HG03521 (cell line): ENCODE data around the gene DIAPH2.
"Not testable (repeated sequence)": the region's sequence is repeated elsewhere in the genome, so short reads cannot be mapped to it uniquely, and the experiment has no call there.

Experiments used
- ATAC-seq: cut with Tn5 transposase; IDR thresholded peaks from one replicate; pipeline ENCODE4 v1.9.1; 2021; ENCODE audit warnings: mild to moderate bottlenecking, moderate library complexity; ENCODE audit not compliant: unreplicated experiment

Gene DIAPH2

DNA sequence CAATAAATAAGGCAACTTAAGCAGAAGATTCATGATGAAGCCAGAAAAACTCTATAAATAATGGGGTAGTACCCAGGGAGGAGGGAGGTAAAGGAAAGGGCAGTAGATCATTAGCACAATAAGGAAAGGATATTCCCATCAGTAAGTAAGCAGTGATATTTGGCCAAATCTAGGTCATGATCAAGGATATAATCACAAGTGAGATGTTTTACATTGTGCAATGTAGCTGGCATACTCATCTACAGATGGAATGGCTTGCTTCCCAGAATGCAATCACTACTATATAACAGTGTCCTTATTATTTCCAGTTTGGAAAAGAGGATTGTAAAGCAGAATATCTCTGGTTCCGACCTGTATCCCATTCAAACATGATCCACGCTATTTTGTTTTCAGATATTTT lies 682.5 kb downstream of the DIAPH2 start:
- no peak for ATAC-seq

DNA sequence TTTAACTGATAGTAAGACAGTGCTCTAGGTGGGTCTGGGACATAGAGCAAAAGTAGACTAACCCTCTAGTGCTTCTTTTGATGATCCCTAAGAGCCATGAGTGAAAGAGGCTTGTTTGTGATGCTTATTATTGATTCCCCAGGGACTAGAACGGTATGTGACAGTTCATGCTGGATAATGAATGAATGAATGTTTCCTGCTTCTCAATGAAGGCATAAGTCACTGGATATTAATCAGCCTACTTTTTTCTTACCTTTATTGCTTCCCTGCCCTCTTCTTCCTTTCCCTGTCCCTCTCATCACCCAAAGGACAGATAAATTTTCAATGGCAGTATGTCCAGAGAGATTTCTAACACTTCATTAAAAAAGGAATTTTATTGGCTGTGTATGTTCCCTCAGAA lies 685.3 kb downstream of the DIAPH2 start:
- ATAC-seq: no peak

DNA sequence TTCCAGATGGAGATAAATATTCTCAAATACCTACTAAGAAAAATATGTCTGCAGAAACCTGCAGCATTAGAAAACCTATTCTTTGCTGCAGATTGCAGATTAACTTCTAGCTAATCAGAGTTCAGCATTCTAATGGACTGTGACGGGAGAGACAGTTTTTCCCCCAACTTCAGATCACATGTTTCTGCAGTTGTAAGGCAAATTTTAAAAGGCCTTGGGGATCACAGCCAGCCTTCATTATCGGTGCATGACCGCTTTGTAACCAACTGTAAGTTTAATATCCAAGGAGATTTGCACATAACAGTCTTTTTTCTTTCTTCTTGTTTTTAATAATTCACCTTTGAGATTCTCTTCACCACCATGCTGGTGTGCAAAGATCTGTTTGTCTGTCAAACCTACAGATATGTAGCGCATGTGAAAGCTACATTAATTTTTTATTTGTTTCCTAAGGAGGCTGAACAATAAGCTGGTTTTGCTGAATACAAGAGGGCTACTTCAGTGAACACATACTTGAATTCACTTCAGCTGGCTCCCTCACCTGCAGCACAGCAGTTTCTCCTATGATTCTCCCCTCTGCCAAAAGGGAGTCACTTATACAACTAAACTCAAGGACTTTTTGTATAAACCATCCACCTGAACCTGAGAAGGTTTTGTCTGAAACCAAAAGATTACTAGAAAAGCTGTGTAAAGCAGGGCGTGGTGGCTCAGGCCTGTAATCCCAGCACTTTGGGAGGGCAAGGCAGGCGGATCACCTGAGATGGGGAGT lies 687.5 kb downstream of the DIAPH2 start:
- ATAC-seq: no peak

DNA sequence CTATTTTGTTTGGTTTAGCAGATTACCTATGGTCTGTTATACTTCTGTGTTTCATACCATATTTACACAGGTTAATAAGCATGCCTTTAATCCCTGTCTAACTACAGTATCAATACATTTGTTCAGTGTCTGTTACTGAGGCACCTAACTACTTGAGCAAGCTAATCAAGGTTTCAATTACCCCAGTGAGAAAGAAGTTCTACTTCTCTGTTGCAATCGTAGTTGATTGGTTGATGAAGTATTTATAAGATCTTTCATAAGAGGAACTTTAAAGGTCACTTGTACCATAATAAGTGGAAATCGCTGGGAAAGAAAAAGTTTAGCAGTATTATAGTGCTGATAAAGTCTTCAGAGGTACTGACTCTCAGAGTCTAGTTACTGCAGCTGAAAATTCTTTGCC lies 689.6 kb downstream of the DIAPH2 start:
- ATAC-seq: no peak

- ATAC-seq: no peak
Measured at GRCh38 chrX:97380200-97380599, 695.6 kb downstream of the DIAPH2 start.

DNA sequence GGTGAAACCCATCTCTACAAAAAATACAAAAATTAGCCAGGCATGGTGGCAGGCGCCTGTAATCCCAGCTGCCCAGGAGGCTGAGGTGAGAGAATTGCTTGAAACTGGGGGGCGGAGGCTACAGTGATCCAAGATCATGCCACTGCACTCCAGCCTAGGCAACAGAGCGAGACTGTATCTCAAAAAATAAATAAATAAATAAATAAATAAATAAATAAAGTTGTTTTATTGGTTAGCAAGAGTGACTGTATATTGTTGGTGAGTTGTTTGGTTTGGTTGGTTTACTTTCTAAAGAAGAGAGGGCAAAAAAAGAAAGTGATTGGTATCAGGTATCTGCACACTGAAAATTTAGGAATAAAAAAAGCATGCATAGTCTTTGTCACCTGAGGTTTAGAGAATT lies 700.0 kb downstream of the DIAPH2 start:
- no peak for ATAC-seq

- no peak for ATAC-seq
Measured at GRCh38 chrX:97387004-97387403, 702.4 kb downstream of the DIAPH2 start.

DNA sequence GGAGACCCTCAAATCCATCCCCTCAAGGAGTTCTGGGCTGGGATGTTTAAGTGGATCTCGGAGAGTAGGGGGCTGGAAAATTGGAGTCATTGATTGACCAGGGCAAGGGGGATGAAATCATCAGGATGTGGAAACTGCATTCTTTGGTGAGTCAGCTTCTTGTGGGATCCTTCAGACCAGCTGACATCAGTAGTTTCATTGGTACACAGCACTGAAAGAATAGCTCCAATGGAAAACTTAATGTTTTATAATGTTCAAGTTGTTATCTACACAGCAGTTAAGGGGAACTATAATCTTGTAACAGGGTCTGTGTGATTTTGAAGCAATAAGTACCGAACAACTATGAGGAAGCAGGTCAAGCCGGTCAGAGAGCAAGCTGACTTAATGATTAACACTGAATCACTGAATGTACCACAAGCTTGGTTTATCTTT lies 705.1 kb downstream of the DIAPH2 start:
- ATAC-seq: no peak

- no peak for ATAC-seq
Measured at GRCh38 chrX:97397371-97397770, 712.7 kb downstream of the DIAPH2 start.

DNA sequence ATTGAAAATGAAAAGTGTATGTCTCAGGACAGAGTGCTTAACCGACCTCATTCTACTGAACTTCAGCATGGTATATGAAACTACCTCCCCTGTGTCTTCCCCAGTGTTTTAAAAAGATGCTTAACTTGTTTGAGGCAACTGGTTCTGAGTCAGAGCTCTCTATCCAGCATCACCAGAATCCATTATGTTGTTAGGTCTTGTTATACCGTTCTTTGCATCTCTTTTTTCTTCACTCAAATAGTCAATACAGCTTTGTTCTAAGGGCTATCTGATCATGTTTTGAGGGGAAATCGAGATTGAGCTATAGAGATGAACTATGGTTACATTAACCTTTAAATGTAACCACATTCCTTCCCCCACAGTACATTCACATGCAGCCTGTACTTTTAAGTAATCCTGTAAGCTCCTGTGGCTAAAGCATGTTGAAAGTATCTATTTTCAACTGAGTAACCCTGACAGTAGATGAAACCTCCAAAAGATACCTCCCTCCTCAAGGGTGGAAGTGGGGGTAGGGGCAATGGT lies 713.4 kb downstream of the DIAPH2 start:
- no peak for ATAC-seq

DNA sequence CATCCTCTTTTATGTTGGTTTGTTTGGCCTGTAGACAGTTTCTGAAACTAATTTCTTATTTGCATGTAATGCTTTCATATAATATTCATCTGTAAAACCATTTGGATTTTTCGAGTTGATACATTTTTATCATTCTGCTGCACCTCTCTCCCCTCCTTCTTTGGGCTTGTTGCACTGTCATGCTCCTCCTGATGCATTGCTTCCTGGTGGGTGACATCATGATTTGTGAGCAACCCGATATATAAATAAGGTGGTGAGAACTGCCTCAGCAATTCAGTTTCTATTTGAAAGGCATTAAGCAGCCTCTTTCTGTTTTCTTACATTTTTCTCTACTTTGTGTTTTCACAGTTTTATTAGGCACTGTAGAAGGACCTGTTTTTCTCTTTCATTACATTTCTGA lies 714.8 kb downstream of the DIAPH2 start:
- ATAC-seq: no peak

DNA sequence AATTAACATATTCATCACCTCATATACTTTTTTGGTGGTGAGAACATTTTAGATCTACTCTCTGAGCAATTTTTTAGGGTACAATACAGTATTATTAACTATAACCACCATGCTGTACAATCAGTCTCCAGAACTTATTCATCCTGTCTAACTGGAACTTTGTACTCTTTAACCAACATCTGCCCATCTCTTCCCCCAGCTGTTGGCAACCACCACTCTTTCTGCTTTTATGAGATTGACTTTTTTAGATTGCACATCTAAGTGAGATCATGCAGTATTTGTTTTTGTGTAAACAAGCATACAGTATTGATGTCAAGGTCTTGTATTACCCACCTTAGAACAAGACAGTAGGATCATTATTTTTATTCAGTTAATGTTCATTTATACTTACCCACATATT lies 715.9 kb downstream of the DIAPH2 start:
- no peak for ATAC-seq

DNA sequence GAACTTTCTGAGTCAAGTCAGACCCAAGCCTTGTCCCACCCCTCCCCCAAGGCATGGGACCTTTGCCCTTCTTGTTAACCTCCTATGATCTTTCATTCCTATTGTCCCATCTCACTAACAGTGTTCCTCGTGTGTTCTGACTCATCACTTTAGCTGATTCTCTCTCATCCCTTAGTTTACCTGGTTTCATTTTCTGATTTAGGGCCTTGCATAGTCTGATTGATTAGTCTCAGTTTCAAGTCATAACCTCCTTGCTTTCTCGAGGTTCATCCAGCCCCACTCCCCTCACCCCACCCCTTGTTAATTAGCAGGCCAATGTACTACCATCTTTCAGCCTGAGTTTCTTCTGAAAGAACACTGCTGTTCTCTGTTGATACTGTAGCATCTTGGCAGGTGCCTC lies 716.5 kb downstream of the DIAPH2 start:
- peak; percentile 36 for ATAC-seq

DNA sequence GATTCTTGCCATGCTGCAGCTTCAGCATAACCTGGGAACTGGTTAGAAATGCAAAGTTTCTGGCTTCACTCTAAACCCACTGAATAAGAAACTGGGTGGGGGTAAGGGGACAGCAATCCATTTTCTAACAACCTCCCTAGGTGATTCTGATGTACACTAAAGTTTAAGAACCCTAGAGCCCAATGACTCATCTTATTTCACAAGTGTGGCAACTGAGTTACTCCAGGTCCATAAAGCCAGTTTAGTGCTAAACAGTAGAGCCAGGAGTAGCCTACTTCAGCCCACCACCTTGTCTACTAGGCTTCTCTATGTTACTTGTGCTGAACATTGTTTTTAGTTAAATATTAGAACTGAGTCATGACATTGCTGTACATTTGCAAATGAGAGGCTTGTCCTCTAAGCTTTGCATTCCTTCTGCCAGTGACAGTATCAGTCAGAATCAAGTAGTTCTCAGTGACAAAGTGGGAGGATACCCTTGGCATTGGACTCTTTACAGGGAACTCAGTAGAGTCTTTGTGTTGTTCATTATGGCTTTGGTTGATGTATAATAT lies 717.0 kb downstream of the DIAPH2 start:
- ATAC-seq: peak; percentile 19

- no peak for ATAC-seq
Measured at GRCh38 chrX:97402333-97402732, 717.7 kb downstream of the DIAPH2 start.

DNA sequence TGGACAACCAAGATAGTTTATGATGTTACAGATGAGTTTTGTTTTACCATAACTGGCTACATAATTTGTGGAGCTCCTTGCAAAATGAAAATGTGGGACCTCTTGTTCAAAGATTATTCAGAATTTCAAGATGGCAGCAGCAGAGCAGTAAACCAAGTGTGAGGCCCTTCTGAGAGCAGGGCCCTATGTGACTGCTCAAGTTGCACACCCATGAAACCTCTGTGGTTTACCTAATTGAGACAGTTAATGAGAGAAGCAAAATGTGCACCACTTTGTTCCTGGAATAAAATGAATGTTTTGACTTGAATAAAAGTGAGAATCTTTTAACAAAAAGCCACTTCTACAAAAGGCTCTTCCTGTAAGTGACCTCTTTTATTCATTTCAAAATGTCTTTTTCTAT lies 718.3 kb downstream of the DIAPH2 start:
- no peak for ATAC-seq

- no peak for ATAC-seq
Measured at GRCh38 chrX:97405031-97405660, 720.5 kb downstream of the DIAPH2 start.

- not testable (repeated sequence) for ATAC-seq
Measured at GRCh38 chrX:97409632-97410415, 725.2 kb downstream of the DIAPH2 start.

DNA sequence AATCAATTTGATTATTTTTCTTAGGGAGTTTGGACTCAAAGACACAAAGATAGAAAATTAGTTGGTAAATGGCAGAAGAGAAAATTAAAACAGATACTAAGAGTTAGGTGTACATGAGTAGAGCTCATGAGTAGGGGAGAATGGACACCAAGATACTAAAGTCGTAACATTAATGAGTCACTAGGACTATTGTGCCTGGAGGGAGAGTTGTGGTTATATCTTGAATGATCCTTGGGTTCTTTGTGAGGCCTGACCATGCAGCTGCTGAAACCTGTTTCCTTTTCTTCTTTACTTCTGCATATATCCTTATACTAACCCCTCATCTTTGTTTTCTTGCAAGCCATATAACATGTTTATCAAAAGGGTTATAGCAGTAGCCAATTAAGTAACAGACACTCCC lies 731.8 kb downstream of the DIAPH2 start:
- no peak for ATAC-seq

GRCh38 chrX:97429101-97429500 lies 744.5 kb downstream of the DIAPH2 start:
- no peak for ATAC-seq

- no peak for ATAC-seq
Measured at GRCh38 chrX:97431281-97431680, 746.6 kb downstream of the DIAPH2 start.
